ENCODE data around the gene ACMSD.
"Not testable (repeated sequence)": the region's sequence is repeated elsewhere in the genome, so short reads cannot be mapped to it uniquely, and the experiment has no call there.

Gene ACMSD

GRCh38 chr2:134838143-134838620, at the start of gene ACMSD:
ACMSD (plus strand) TSS chr2:134838616; CDS start chr2:134838683, 67 bp downstream.
- FAIRE-seq: no peak
- no peak for DNase-seq (ENCODE audit: low spot score)

- FAIRE-seq (no peak), DNase-seq (ENCODE audit: low spot score) (no peak)
Observed at GRCh38 chr2:134790487-134790886, 47.9 kb upstream of the ACMSD start.

GRCh38 chr2:134791616-134792015, 46.8 kb upstream of the ACMSD start:
- no peak for FAIRE-seq
- no peak for DNase-seq (ENCODE audit: low spot score)

- DNase-seq (ENCODE audit: low spot score) (no peak), FAIRE-seq (no peak)
Observed at GRCh38 chr2:134792186-134792585, 46.2 kb upstream of the ACMSD start.

GRCh38 chr2:134795765-134796164, 42.7 kb upstream of the ACMSD start:
- DNase-seq (ENCODE audit: low spot score) (no peak), FAIRE-seq (no peak)

GRCh38 chr2:134796373-134796772, 42.0 kb upstream of the ACMSD start:
- FAIRE-seq (no peak), DNase-seq (ENCODE audit: low spot score) (no peak)

GRCh38 chr2:134799936-134800335, 38.5 kb upstream of the ACMSD start:
- no peak for FAIRE-seq
- DNase-seq (ENCODE audit: low spot score): no peak

- DNase-seq (ENCODE audit: low spot score) (no peak), FAIRE-seq (no peak)
Observed at GRCh38 chr2:134800341-134800740, 38.1 kb upstream of the ACMSD start.

GRCh38 chr2:134803609-134804405, 34.6 kb upstream of the ACMSD start:
- not testable (repeated sequence) for DNase-seq (ENCODE audit: low spot score); FAIRE-seq

GRCh38 chr2:134815741-134816140, 22.7 kb upstream of the ACMSD start:
- no peak for FAIRE-seq
- DNase-seq (ENCODE audit: low spot score): no peak

GRCh38 chr2:134818321-134818720, 20.1 kb upstream of the ACMSD start:
- no peak for FAIRE-seq
- DNase-seq (ENCODE audit: low spot score): peak; percentile 23

GRCh38 chr2:134819334-134819733, 19.1 kb upstream of the ACMSD start:
- FAIRE-seq: peak; percentile 13
- peak; percentile 65 for DNase-seq (ENCODE audit: low spot score)

GRCh38 chr2:134823431-134823830, 15.0 kb upstream of the ACMSD start:
- no peak for DNase-seq (ENCODE audit: low spot score)
- FAIRE-seq: no peak

GRCh38 chr2:134823832-134824231, 14.6 kb upstream of the ACMSD start:
- FAIRE-seq: no peak
- DNase-seq (ENCODE audit: low spot score): no peak

GRCh38 chr2:134825716-134826115, 12.7 kb upstream of the ACMSD start:
- not testable (repeated sequence) for FAIRE-seq; DNase-seq (ENCODE audit: low spot score)

- DNase-seq (ENCODE audit: low spot score) (no peak), FAIRE-seq (no peak)
Observed at GRCh38 chr2:134835471-134835870, 2.9 kb upstream of the ACMSD start.

GRCh38 chr2:134836986-134837385, 1.4 kb upstream of the ACMSD start:
- FAIRE-seq (no peak), DNase-seq (ENCODE audit: low spot score) (peak; percentile 57)

GRCh38 chr2:134839649-134840048, 1.2 kb downstream of the ACMSD start:
- no peak for FAIRE-seq
- DNase-seq (ENCODE audit: low spot score): no peak

GRCh38 chr2:134842930-134843490, 4.6 kb downstream of the ACMSD start:
- DNase-seq (ENCODE audit: low spot score): no peak
- no peak for FAIRE-seq

- no peak for DNase-seq (ENCODE audit: low spot score)
- FAIRE-seq: no peak
Observed at GRCh38 chr2:134843968-134844367, 5.6 kb downstream of the ACMSD start.

- no peak for FAIRE-seq
Observed at GRCh38 chr2:134845028-134845427, 6.6 kb downstream of the ACMSD start.

GRCh38 chr2:134845719-134846118, 7.3 kb downstream of the ACMSD start:
- DNase-seq (ENCODE audit: low spot score): peak; percentile 61
- no peak for FAIRE-seq

More at GRCh38 chr2:134845028-134845427, 6.6 kb downstream of the ACMSD start:
- DNase-seq (ENCODE audit: low spot score): no peak

GRCh38 chr2:134846213-134846612, 7.8 kb downstream of the ACMSD start:
- DNase-seq (ENCODE audit: low spot score): no peak
- no peak for FAIRE-seq

Data from urothelium cell line (cell line).